K562 (cell line): Measurements from ENCODE around the gene CTDSP1. TPM values are rescaled to one million over a fixed set of nuclear protein-coding genes. Genes with fewer than 3 reads are reported as not detected.
A peak's percentile ranks its signal among the peaks of the same experiment; 100 is the strongest.

Experiments
- CCNT2 ChIP-seq: IDR thresholded peaks from 2 replicates; pipeline ENCODE4 v1.6.1; 2011; ENCODE audit warnings: borderline replicate concordance, low read depth, mild to moderate bottlenecking, moderate library complexity, mixed read lengths, low read length; ENCODE audit not compliant: insufficient read length; ENCODE audit errors: extremely low read depth
- FOS ChIP-seq: IDR thresholded peaks from 3 replicates; pipeline ENCODE4 v1.6.1; 2011; ENCODE audit not compliant: insufficient read length; ENCODE audit errors: extremely low read depth
- FOXK2 ChIP-seq, 2 experiments: fragments of 450-650 bp; IDR thresholded peaks in 1 of 2; conservative IDR thresholded peaks in 1 of 2; 2 replicates each; pipeline ENCODE4 v1.6.1; 2016; ENCODE audit warnings: low read depth in 2 of 2, mild to moderate bottlenecking in 1 of 2
- HDAC3 ChIP-seq: fragments of 450-650 bp; IDR thresholded peaks from 2 replicates; pipeline ENCODE4 v1.6.1; 2018; ENCODE audit warnings: borderline replicate concordance, mild to moderate bottlenecking, moderate library complexity; ENCODE audit not compliant: partially characterized antibody
- MAZ ChIP-seq, 2 experiments: fragments of 450-650 bp in 1 of 2; sonication (generic) in 1 of 2; formaldehyde crosslinking; IDR thresholded peaks in 1 of 2; conservative IDR thresholded peaks in 1 of 2; 2 replicates each; pipeline versions ENCODE4 v1.4.0 to v1.5.0; 2020; ENCODE audit warnings: mild to moderate bottlenecking in 1 of 2, missing genetic modification reagents in 1 of 2
- PHF8 ChIP-seq: fragments of 200-600 bp; sonication (generic); IDR thresholded peaks from 2 replicates; pipeline ENCODE4 v1.6.1; 2012; ENCODE audit warnings: mixed run types, mild to moderate bottlenecking, inconsistent platforms, low read length, moderate library complexity, borderline replicate concordance
- PYGO2 ChIP-seq: fragments of 450-650 bp; IDR thresholded peaks from 2 replicates; pipeline ENCODE4 v1.6.1; 2016; ENCODE audit warnings: mild to moderate bottlenecking, missing genetic modification characterization, moderate library complexity, missing compliant biosample characterization
- RBM14 ChIP-seq: fragments of 200-400 bp; formaldehyde crosslinking; IDR thresholded peaks from 2 replicates; pipeline ENCODE4 v1.6.1; 2018; ENCODE audit warnings: low read depth, mild to moderate bottlenecking, low read length, moderate library complexity, borderline replicate concordance; ENCODE audit not compliant: insufficient read depth
- SLC30A9 ChIP-seq: fragments of 250-450 bp; sonication (Bioruptor Pico); IDR thresholded peaks from 2 replicates; pipeline ENCODE4 v1.8.0; 2022; ENCODE audit warnings: mild to moderate bottlenecking, moderate library complexity
- SMARCC2 ChIP-seq: fragments of 450-650 bp; IDR thresholded peaks from 2 replicates; pipeline ENCODE4 v1.6.1; 2017; ENCODE audit warnings: antibody characterized with exemption, moderate library complexity, mild to moderate bottlenecking, low read depth
- TFAM ChIP-seq: fragments of 250-450 bp; sonication (Bioruptor Pico); conservative IDR thresholded peaks from 2 replicates; pipeline ENCODE4 v1.5.0; 2021; ENCODE audit warnings: mild to moderate bottlenecking, moderate library complexity
- TGIF2 ChIP-seq: sonication (generic); formaldehyde crosslinking; IDR thresholded peaks from 2 replicates; pipeline ENCODE4 v1.8.1; 2022; ENCODE audit warnings: mild to moderate bottlenecking, missing genetic modification reagents, moderate library complexity
- ZBTB17 ChIP-seq: fragments of 450-650 bp; formaldehyde crosslinking; IDR thresholded peaks from 2 replicates; pipeline ENCODE4 v1.4.0; 2020; ENCODE audit warnings: mild to moderate bottlenecking
- ZNF717 ChIP-seq: fragments of 250-450 bp; sonication (Bioruptor Pico); IDR thresholded peaks from 2 replicates; pipeline ENCODE4 v1.5.0; 2021
- polyA plus RNA-seq, 8 experiments: library from polyadenylated mRNA; depleted of rRNA in 4 of 8; stranded (reverse) in 5 of 8; unstranded in 3 of 8; fragments of >200 nt; fragmentation: Nextera tagmentation in 2 of 8; fragmentation: Illumina TruSeq in 1 of 8; extraction: Ambion mirVana in 2 of 8; extraction: Trizol in 1 of 8; gene quantifications; 2 replicates each; pipeline versions ENCODE4 v1.2.1 to v1.2.3, GENCODE V29; 2011 to 2014; ENCODE audit warnings: inconsistent platforms in 1 of 8, missing spikeins in 1 of 8
- total RNA-seq, 7 experiments: library from RNA; depleted of rRNA in 6 of 7; stranded (reverse); fragments of >200 nt in 6 of 7; fragmentation: Illumina TruSeq in 2 of 7; extraction: Trizol in 2 of 7; gene quantifications; 2 replicates each; pipeline versions ENCODE4 v1.2.1 to v1.2.3, GENCODE V29; 2011 to 2021; ENCODE audit warnings: low replicate concordance in 1 of 7
- TF ChIP-seq, protein P1 (sequence below): fragments of 200-800 bp; sonication (Bioruptor generic); IDR thresholded peaks from 2 replicates; pipeline ENCODE4 v1.6.1; 2016; ENCODE audit warnings: missing genetic modification characterization, missing compliant biosample characterization
- TF ChIP-seq, protein P2 (sequence below): sonication (generic); IDR thresholded peaks from 2 replicates; pipeline ENCODE4 v1.6.1; 2016

Gene CTDSP1
- total and polyA plus RNA-seq, 9 of the 15 experiments (the other 6 are each of a cell fraction or from before 2014, with no cell fraction given), result 2.4 to 74.8 (median 45.8) TPM

DNA sequence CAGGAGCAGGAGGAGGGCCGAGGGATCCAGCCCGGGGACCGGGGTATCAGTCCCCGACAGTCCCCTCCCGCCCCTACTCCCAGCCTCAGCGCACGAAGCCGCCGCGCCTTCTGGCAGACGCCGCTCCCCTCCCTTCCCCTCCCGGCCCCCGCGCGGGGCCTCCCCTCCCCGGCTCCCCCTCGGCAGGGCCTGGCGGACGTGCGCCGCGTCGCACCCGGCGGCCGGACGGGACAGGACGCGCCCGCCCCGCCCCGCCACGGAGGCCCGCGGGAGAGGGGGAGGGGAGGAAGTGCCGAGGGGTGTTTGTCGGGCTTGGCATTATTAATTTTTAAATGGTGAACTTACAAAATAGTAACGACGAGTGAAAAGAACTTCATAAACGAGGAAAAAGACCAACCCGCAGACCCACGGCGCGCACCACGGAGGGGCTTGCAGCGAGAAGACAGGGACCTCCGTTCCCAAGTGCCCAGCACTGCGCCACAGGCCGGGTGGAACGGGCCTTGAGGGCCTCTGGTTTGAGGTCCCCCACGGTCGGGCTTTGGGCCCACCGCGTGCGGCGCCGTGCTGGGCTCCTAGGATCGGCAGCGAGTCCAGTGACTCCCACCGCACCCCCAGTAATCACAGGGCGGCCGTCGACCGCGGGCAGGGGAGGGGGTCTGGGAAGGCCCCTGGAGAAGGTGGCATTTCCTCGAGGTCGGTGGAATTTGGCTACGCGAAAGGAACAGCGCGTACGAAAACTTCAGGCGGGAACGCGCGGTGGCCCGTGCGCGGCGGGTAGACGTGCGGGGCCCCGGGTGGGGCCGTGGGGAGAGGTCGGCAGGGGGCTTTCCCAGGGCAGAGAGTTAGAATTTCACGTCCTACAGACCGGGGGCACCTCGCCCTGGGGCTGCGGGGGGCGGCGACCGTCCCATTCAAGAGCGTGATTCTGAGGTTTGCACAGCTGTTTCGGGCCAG lies 954 bp upstream of the CTDSP1 start (continued):
- TF ChIP-seq SLC30A9 (CRISPR knock-in tag) (no peak), MAZ (CRISPR knock-in tag; conservative IDR thresholded peaks at IDR 0.05 in 1 of 2, IDR thresholded peaks at IDR 0.05 in 1 of 2) (peak in 1 of 2 experiments; percentile 6; a peak in 1 of 4 replicates), PHF8 (0 out of 2 replicates have a peak, but pooled peaks have one; percentile 5), RBM14 (0 out of 2 replicates have a peak, but pooled peaks have one; percentile 56), CCNT2 (no peak), SMARCC2 (no peak), ZBTB17 (no peak), FOXK2 (conservative IDR thresholded peaks at IDR 0.05 in 1 of 2, IDR thresholded peaks at IDR 0.05 in 1 of 2; ENCODE audit: low read depth in 2 of 2) (no peak), ZNF717 (no peak), PYGO2 (no peak), FOS (no peak), HDAC3 (no peak), TFAM (no peak), TGIF2 (peak; percentile 50; the same call in 1 of the 2 replicates)
- TF ChIP-seq, protein P1, sequence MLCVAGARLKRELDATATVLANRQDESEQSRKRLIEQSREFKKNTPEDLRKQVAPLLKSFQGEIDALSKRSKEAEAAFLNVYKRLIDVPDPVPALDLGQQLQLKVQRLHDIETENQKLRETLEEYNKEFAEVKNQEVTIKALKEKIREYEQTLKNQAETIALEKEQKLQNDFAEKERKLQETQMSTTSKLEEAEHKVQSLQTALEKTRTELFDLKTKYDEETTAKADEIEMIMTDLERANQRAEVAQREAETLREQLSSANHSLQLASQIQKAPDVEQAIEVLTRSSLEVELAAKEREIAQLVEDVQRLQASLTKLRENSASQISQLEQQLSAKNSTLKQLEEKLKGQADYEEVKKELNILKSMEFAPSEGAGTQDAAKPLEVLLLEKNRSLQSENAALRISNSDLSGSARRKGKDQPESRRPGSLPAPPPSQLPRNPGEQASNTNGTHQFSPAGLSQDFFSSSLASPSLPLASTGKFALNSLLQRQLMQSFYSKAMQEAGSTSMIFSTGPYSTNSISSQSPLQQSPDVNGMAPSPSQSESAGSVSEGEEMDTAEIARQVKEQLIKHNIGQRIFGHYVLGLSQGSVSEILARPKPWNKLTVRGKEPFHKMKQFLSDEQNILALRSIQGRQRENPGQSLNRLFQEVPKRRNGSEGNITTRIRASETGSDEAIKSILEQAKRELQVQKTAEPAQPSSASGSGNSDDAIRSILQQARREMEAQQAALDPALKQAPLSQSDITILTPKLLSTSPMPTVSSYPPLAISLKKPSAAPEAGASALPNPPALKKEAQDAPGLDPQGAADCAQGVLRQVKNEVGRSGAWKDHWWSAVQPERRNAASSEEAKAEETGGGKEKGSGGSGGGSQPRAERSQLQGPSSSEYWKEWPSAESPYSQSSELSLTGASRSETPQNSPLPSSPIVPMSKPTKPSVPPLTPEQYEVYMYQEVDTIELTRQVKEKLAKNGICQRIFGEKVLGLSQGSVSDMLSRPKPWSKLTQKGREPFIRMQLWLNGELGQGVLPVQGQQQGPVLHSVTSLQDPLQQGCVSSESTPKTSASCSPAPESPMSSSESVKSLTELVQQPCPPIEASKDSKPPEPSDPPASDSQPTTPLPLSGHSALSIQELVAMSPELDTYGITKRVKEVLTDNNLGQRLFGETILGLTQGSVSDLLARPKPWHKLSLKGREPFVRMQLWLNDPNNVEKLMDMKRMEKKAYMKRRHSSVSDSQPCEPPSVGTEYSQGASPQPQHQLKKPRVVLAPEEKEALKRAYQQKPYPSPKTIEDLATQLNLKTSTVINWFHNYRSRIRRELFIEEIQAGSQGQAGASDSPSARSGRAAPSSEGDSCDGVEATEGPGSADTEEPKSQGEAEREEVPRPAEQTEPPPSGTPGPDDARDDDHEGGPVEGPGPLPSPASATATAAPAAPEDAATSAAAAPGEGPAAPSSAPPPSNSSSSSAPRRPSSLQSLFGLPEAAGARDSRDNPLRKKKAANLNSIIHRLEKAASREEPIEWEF (CRISPR knock-in tag), result no peak
- TF ChIP-seq, protein P2, sequence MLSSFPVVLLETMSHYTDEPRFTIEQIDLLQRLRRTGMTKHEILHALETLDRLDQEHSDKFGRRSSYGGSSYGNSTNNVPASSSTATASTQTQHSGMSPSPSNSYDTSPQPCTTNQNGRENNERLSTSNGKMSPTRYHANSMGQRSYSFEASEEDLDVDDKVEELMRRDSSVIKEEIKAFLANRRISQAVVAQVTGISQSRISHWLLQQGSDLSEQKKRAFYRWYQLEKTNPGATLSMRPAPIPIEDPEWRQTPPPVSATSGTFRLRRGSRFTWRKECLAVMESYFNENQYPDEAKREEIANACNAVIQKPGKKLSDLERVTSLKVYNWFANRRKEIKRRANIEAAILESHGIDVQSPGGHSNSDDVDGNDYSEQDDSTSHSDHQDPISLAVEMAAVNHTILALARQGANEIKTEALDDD, result no peak
